Globus pallidus (tissue), 1 donor: ENCODE results near the gene PBX1.

ENCODE experiments used
- DNase-seq: peaks from one replicate; pipeline ENCODE4 v3.0.0-alpha.2; 2015; ENCODE audit warnings: low spot score

PBX1 gene

GRCh38 chr1:164670026-164670425, 111.0 kb downstream of the PBX1 start:
- no peak for DNase-seq

GRCh38 chr1:164670786-164671185, 111.8 kb downstream of the PBX1 start:
- DNase-seq = no peak

GRCh38 chr1:164671323-164671965, 112.5 kb downstream of the PBX1 start:
- DNase-seq = no peak

- DNase-seq = no peak
Observed at GRCh38 chr1:164671966-164672571, 113.1 kb downstream of the PBX1 start.

GRCh38 chr1:164672588-164672987, 113.6 kb downstream of the PBX1 start:
- no peak for DNase-seq

GRCh38 chr1:164673584-164674214, 114.7 kb downstream of the PBX1 start:
- no peak for DNase-seq

- no peak for DNase-seq
Observed at GRCh38 chr1:164675342-164675904, 116.4 kb downstream of the PBX1 start.

GRCh38 chr1:164678136-164678700, 119.2 kb downstream of the PBX1 start:
- DNase-seq = no peak

- no peak for DNase-seq
Observed at GRCh38 chr1:164682570-164682969, 123.6 kb downstream of the PBX1 start.

GRCh38 chr1:164683235-164683634, 124.3 kb downstream of the PBX1 start:
- no peak for DNase-seq

GRCh38 chr1:164685266-164686035, 126.5 kb downstream of the PBX1 start:
- DNase-seq = no peak

- DNase-seq = no peak
Observed at GRCh38 chr1:164687777-164688176, 128.8 kb downstream of the PBX1 start.

- no peak for DNase-seq
Observed at GRCh38 chr1:164688791-164689190, 129.8 kb downstream of the PBX1 start.

- DNase-seq = no peak
Observed at GRCh38 chr1:164689672-164690511, 130.9 kb downstream of the PBX1 start.

GRCh38 chr1:164692420-164692819, 133.4 kb downstream of the PBX1 start:
- DNase-seq = no peak

- no peak for DNase-seq
Observed at GRCh38 chr1:164693564-164694359, 134.8 kb downstream of the PBX1 start.

GRCh38 chr1:164694505-164694904, 135.5 kb downstream of the PBX1 start:
- DNase-seq = no peak

GRCh38 chr1:164695956-164696665, 137.1 kb downstream of the PBX1 start:
- DNase-seq = no peak

GRCh38 chr1:164699815-164700491, 141.0 kb downstream of the PBX1 start:
- DNase-seq = no peak
